HEK293 (cell line): ENCODE measurements around the gene SFXN3.

ENCODE experiments used
- GLI2 ChIP-seq: fragments of 450-650 bp; formaldehyde crosslinking; IDR thresholded peaks from 2 replicates; pipeline ENCODE4; 2017; ENCODE audit warnings: missing biosample characterization, missing genetic modification characterization, low read depth, borderline replicate concordance
- GLI4 ChIP-seq: fragments of 450-650 bp; formaldehyde crosslinking; IDR thresholded peaks from 2 replicates; pipeline ENCODE4 v1.5.1; 2016; ENCODE audit warnings: missing biosample characterization, missing genetic modification characterization
- KLF10 ChIP-seq: fragments of 450-650 bp; IDR thresholded peaks from 2 replicates; pipeline ENCODE4 v1.5.1; 2018; ENCODE audit warnings: missing biosample characterization, mild to moderate bottlenecking, missing genetic modification characterization
- KLF16 ChIP-seq: fragments of 450-650 bp; formaldehyde crosslinking; IDR thresholded peaks from 2 replicates; pipeline ENCODE4 v1.5.1; 2017; ENCODE audit warnings: missing biosample characterization, missing genetic modification characterization
- KLF7 ChIP-seq: fragments of 450-650 bp; formaldehyde crosslinking; IDR thresholded peaks from 2 replicates; pipeline ENCODE4 v1.5.1; 2016; ENCODE audit warnings: missing biosample characterization, missing genetic modification characterization, borderline replicate concordance
- KLF8 ChIP-seq: fragments of 450-650 bp; formaldehyde crosslinking; IDR thresholded peaks from 2 replicates; pipeline ENCODE4 v1.5.1; 2016; ENCODE audit warnings: missing biosample characterization, missing genetic modification characterization
- SP3 ChIP-seq: fragments of 450-650 bp; formaldehyde crosslinking; IDR thresholded peaks from 2 replicates; pipeline ENCODE4 v1.5.1; 2016; ENCODE audit warnings: missing biosample characterization, missing genetic modification characterization
- YY2 ChIP-seq: fragments of 450-650 bp; formaldehyde crosslinking; IDR thresholded peaks from 2 replicates; pipeline ENCODE4 v1.5.1; 2016; ENCODE audit warnings: missing biosample characterization, missing genetic modification characterization
- ZBTB1 ChIP-seq: fragments of 450-650 bp; formaldehyde crosslinking; IDR thresholded peaks from 2 replicates; pipeline ENCODE4 v1.5.1; 2016; ENCODE audit warnings: missing biosample characterization, missing genetic modification characterization
- ZBTB20 ChIP-seq: fragments of 450-650 bp; formaldehyde crosslinking; IDR thresholded peaks from 2 replicates; pipeline ENCODE4 v1.5.1; 2016; ENCODE audit warnings: missing biosample characterization, missing genetic modification characterization
- ZFP37 ChIP-seq: fragments of 450-650 bp; formaldehyde crosslinking; IDR thresholded peaks from 2 replicates; pipeline ENCODE4 v1.5.1; 2016; ENCODE audit warnings: missing biosample characterization, missing genetic modification characterization
- ZNF121 ChIP-seq: fragments of 450-650 bp; formaldehyde crosslinking; IDR thresholded peaks from 2 replicates; pipeline ENCODE4 v1.5.1; 2016; ENCODE audit warnings: missing biosample characterization, missing genetic modification characterization
- ZNF157 ChIP-seq: fragments of 450-650 bp; formaldehyde crosslinking; IDR thresholded peaks from 2 replicates; pipeline ENCODE4 v1.5.1; 2016; ENCODE audit warnings: missing biosample characterization, missing genetic modification characterization
- ZNF2 ChIP-seq: fragments of 450-650 bp; formaldehyde crosslinking; IDR thresholded peaks from 2 replicates; pipeline ENCODE4 v1.5.1; 2016; ENCODE audit warnings: missing biosample characterization, missing genetic modification characterization
- ZNF221 ChIP-seq: fragments of 450-650 bp; formaldehyde crosslinking; IDR thresholded peaks from 2 replicates; pipeline ENCODE4 v1.5.1; 2017; ENCODE audit warnings: missing biosample characterization, missing genetic modification characterization, borderline replicate concordance
- ZNF335 ChIP-seq: fragments of 450-650 bp; formaldehyde crosslinking; conservative IDR thresholded peaks from 2 replicates; pipeline ENCODE4 v1.5.1; 2016; ENCODE audit warnings: missing biosample characterization, missing genetic modification characterization
- ZNF394 ChIP-seq: fragments of 450-650 bp; formaldehyde crosslinking; IDR thresholded peaks from 2 replicates; pipeline ENCODE4 v1.5.1; 2016; ENCODE audit warnings: missing biosample characterization, missing genetic modification characterization, mild to moderate bottlenecking, moderate library complexity, borderline replicate concordance
- ZNF510 ChIP-seq: fragments of 450-650 bp; formaldehyde crosslinking; IDR thresholded peaks from 2 replicates; pipeline ENCODE4 v1.5.1; 2018; ENCODE audit warnings: mild to moderate bottlenecking, missing genetic modification characterization, missing biosample characterization; ENCODE audit not compliant: insufficient replicate concordance
- ZNF548 ChIP-seq: fragments of 450-650 bp; formaldehyde crosslinking; IDR thresholded peaks from 2 replicates; pipeline ENCODE4 v1.5.1; 2016; ENCODE audit warnings: missing biosample characterization, missing genetic modification characterization
- ZNF558 ChIP-seq: fragments of 450-650 bp; formaldehyde crosslinking; IDR thresholded peaks from 2 replicates; pipeline ENCODE4 v1.5.1; 2016; ENCODE audit warnings: missing biosample characterization, missing genetic modification characterization
- ZNF596 ChIP-seq: fragments of 450-650 bp; IDR thresholded peaks from 2 replicates; pipeline ENCODE4 v1.5.0; 2018; ENCODE audit warnings: missing biosample characterization, mild to moderate bottlenecking, missing genetic modification characterization, moderate library complexity
- ZNF621 ChIP-seq: fragments of 450-650 bp; formaldehyde crosslinking; IDR thresholded peaks from 2 replicates; pipeline ENCODE4 v1.5.1; 2017; ENCODE audit warnings: missing biosample characterization, missing genetic modification characterization
- ZNF701 ChIP-seq: fragments of 450-650 bp; formaldehyde crosslinking; IDR thresholded peaks from 2 replicates; pipeline ENCODE4 v1.5.1; 2016; ENCODE audit warnings: missing biosample characterization, missing genetic modification characterization
- ZNF707 ChIP-seq: fragments of 450-650 bp; formaldehyde crosslinking; IDR thresholded peaks from 2 replicates; pipeline ENCODE4 v1.5.1; 2016; ENCODE audit warnings: missing biosample characterization, missing genetic modification characterization
- ZNF747 ChIP-seq: fragments of 450-650 bp; formaldehyde crosslinking; IDR thresholded peaks from 2 replicates; pipeline ENCODE4 v1.5.1; 2016; ENCODE audit warnings: missing biosample characterization, missing genetic modification characterization
- TF ChIP-seq, protein P1 (sequence below): fragments of 450-650 bp; formaldehyde crosslinking; IDR thresholded peaks from 2 replicates; pipeline ENCODE4 v1.5.1; 2016; ENCODE audit warnings: missing biosample characterization, missing genetic modification characterization, borderline replicate concordance
- TF ChIP-seq, protein P2 (sequence below): IDR thresholded peaks from 2 replicates; pipeline ENCODE4 v1.6.1; 2011; ENCODE audit warnings: mild to moderate bottlenecking, low read depth, low read length, borderline replicate concordance
- TF ChIP-seq, protein P3 (sequence below): fragments of 450-650 bp; formaldehyde crosslinking; IDR thresholded peaks from 2 replicates; pipeline ENCODE4 v1.5.1; 2016; ENCODE audit warnings: missing biosample characterization, missing genetic modification characterization
- TF ChIP-seq, protein P4 (sequence below): fragments of 450-650 bp; formaldehyde crosslinking; IDR thresholded peaks from 2 replicates; pipeline ENCODE4 v1.5.1; 2016; ENCODE audit warnings: missing biosample characterization, missing genetic modification characterization
- TF ChIP-seq, protein P5 (sequence below): fragments of 450-650 bp; formaldehyde crosslinking; IDR thresholded peaks from 2 replicates; pipeline ENCODE4 v1.5.1; 2016; ENCODE audit warnings: missing biosample characterization, missing genetic modification characterization, low read depth
- TF ChIP-seq, protein P6 (sequence below): fragments of 450-650 bp; formaldehyde crosslinking; IDR thresholded peaks from 2 replicates; pipeline ENCODE4; 2016; ENCODE audit warnings: missing biosample characterization, missing genetic modification characterization

The SFXN3 gene

DNA sequence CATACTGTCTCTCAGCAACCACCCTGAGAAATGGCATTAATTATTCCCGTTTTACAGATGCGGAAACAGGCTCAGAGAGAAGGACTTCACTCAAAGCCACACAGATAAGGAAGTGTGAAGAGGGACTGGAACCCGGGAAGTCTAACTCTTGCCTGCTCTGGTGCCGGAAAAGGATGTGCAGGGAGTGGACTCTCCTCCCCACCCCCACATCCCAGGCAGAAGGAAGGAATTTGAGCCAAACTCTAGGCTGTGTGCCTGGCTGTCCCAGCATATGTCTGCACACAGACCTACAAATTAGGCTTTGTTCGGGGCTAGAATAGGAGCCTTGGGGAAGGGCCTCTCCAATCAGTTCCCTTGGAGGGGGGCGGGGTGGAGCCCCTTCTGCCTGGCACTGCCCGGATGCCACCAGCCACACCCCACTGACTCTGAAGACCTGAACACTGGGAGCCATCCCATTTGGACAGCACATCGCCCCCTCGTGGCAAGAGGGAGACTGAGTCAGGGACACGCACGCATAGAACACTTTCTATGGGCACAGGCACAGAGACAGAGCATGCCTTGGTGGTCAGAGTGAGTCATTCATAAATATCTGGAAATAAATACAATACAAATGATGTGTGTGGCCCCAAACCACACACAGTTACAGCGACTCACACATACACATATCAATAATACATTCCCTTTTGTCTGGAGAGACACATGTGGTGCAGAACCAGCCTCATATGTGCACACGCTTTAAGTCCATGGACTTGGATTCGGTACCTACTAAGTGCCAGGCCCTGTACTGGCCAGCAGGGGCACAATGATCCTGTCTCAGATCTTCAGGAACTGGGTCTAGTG is 18.3 kb upstream of the SFXN3 start (continued):
- TF ChIP-seq, protein P1, sequence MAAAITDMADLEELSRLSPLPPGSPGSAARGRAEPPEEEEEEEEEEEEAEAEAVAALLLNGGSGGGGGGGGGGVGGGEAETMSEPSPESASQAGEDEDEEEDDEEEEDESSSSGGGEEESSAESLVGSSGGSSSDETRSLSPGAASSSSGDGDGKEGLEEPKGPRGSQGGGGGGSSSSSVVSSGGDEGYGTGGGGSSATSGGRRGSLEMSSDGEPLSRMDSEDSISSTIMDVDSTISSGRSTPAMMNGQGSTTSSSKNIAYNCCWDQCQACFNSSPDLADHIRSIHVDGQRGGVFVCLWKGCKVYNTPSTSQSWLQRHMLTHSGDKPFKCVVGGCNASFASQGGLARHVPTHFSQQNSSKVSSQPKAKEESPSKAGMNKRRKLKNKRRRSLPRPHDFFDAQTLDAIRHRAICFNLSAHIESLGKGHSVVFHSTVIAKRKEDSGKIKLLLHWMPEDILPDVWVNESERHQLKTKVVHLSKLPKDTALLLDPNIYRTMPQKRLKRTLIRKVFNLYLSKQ (tag by site-specific recombination) = no peak
- TF ChIP-seq ZBTB20 (tag by site-specific recombination) (no peak), ZNF335 (tag by site-specific recombination) (peak; percentile 58), ZNF747 (tag by site-specific recombination) (no peak), GLI2 (tag by site-specific recombination) (no peak), SP3 (tag by site-specific recombination) (no peak), ZFP37 (tag by site-specific recombination) (no peak), ZNF121 (no peak), ZNF707 (no peak), KLF16 (tag by site-specific recombination) (peak; percentile 60; the same call in 1 of the 2 replicates), ZNF621 (no peak), KLF7 (tag by site-specific recombination) (no peak), KLF10 (tag by site-specific recombination) (no peak), GLI4 (no peak), ZNF157 (tag by site-specific recombination) (no peak), ZBTB1 (no peak), ZNF394 (tag by site-specific recombination) (no peak), YY2 (tag by site-specific recombination) (no peak), KLF8 (tag by site-specific recombination) (no peak), ZNF701 (no peak), ZNF596 (no peak), ZNF221 (tag by site-specific recombination) (no peak), ZNF510 (tag by site-specific recombination) (no peak), ZNF548 (tag by site-specific recombination) (no peak), ZNF558 (tag by site-specific recombination) (no peak), ZNF2 (tag by site-specific recombination) (peak; percentile 35; the same call in 1 of the 2 replicates)
- TF ChIP-seq, protein P2, sequence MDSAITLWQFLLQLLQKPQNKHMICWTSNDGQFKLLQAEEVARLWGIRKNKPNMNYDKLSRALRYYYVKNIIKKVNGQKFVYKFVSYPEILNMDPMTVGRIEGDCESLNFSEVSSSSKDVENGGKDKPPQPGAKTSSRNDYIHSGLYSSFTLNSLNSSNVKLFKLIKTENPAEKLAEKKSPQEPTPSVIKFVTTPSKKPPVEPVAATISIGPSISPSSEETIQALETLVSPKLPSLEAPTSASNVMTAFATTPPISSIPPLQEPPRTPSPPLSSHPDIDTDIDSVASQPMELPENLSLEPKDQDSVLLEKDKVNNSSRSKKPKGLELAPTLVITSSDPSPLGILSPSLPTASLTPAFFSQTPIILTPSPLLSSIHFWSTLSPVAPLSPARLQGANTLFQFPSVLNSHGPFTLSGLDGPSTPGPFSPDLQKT = no peak
- TF ChIP-seq, protein P3, sequence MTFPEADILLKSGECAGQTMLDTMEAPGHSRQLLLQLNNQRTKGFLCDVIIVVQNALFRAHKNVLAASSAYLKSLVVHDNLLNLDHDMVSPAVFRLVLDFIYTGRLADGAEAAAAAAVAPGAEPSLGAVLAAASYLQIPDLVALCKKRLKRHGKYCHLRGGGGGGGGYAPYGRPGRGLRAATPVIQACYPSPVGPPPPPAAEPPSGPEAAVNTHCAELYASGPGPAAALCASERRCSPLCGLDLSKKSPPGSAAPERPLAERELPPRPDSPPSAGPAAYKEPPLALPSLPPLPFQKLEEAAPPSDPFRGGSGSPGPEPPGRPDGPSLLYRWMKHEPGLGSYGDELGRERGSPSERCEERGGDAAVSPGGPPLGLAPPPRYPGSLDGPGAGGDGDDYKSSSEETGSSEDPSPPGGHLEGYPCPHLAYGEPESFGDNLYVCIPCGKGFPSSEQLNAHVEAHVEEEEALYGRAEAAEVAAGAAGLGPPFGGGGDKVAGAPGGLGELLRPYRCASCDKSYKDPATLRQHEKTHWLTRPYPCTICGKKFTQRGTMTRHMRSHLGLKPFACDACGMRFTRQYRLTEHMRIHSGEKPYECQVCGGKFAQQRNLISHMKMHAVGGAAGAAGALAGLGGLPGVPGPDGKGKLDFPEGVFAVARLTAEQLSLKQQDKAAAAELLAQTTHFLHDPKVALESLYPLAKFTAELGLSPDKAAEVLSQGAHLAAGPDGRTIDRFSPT (tag by site-specific recombination) = peak; percentile 97
- TF ChIP-seq, protein P4, sequence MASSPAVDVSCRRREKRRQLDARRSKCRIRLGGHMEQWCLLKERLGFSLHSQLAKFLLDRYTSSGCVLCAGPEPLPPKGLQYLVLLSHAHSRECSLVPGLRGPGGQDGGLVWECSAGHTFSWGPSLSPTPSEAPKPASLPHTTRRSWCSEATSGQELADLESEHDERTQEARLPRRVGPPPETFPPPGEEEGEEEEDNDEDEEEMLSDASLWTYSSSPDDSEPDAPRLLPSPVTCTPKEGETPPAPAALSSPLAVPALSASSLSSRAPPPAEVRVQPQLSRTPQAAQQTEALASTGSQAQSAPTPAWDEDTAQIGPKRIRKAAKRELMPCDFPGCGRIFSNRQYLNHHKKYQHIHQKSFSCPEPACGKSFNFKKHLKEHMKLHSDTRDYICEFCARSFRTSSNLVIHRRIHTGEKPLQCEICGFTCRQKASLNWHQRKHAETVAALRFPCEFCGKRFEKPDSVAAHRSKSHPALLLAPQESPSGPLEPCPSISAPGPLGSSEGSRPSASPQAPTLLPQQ (tag by site-specific recombination) = 0 out of 2 replicates have a peak, but pooled peaks have one; percentile 25
- TF ChIP-seq, protein P5, sequence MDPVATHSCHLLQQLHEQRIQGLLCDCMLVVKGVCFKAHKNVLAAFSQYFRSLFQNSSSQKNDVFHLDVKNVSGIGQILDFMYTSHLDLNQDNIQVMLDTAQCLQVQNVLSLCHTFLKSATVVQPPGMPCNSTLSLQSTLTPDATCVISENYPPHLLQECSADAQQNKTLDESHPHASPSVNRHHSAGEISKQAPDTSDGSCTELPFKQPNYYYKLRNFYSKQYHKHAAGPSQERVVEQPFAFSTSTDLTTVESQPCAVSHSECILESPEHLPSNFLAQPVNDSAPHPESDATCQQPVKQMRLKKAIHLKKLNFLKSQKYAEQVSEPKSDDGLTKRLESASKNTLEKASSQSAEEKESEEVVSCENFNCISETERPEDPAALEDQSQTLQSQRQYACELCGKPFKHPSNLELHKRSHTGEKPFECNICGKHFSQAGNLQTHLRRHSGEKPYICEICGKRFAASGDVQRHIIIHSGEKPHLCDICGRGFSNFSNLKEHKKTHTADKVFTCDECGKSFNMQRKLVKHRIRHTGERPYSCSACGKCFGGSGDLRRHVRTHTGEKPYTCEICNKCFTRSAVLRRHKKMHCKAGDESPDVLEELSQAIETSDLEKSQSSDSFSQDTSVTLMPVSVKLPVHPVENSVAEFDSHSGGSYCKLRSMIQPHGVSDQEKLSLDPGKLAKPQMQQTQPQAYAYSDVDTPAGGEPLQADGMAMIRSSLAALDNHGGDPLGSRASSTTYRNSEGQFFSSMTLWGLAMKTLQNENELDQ = no peak
- TF ChIP-seq, protein P6, sequence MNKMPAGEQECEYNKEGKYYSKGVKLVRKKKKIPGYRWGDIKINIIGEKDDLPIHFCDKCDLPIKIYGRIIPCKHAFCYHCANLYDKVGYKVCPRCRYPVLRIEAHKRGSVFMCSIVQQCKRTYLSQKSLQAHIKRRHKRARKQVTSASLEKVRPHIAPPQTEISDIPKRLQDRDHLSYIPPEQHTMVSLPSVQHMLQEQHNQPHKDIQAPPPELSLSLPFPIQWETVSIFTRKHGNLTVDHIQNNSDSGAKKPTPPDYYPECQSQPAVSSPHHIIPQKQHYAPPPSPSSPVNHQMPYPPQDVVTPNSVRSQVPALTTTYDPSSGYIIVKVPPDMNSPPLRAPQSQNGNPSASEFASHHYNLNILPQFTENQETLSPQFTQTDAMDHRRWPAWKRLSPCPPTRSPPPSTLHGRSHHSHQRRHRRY = no peak
